Activated naive CD8-positive, alpha-beta T cell treated with anti-CD3 and anti-CD28 coated beads, Interleukin-2, amount 50 U/mL, for 24 hours (primary cell): ENCODE results near the gene MRPS15.

Experiments
- ATAC-seq: fragments of 150-1000 bp; cut with Tn5 transposase; one replicate; pipeline ENCODE4 v1.10.0; 2021
- DNase-seq: peaks from one replicate; pipeline ENCODE4 v3.0.0; 2021
- H3K27ac Mint-ChIP-seq: one replicate; pipeline ENCODE4 v1.8.0; 2021; ENCODE audit warnings: mild to moderate bottlenecking, mixed read lengths
- H3K27me3 Mint-ChIP-seq: one replicate; pipeline ENCODE4 v1.8.0; 2021; ENCODE audit warnings: mixed read lengths
- H3K36me3 Mint-ChIP-seq: one replicate; pipeline ENCODE4 v1.8.0; 2021; ENCODE audit warnings: low read depth, mixed read lengths
- H3K4me1 Mint-ChIP-seq: one replicate; pipeline ENCODE4 v1.8.0; 2021; ENCODE audit warnings: mixed read lengths
- H3K4me3 Mint-ChIP-seq: one replicate; pipeline ENCODE4 v1.8.0; 2021; ENCODE audit warnings: mild to moderate bottlenecking, moderate library complexity, mixed read lengths
- H3K9me3 Mint-ChIP-seq: one replicate; pipeline ENCODE4 v1.8.0; 2021; ENCODE audit warnings: mixed read lengths

The MRPS15 gene

GRCh38 chr1:36438715-36439114 is 25.5 kb downstream of the MRPS15 start:
- DNase-seq (no peak), ATAC-seq (no peak)
- no peak overlapping the region for H3K27ac Mint-ChIP-seq
- no peaks in the 10 kb centered on the region for H3K36me3 Mint-ChIP-seq
- no peaks in the 10 kb centered on the region for H3K27me3 Mint-ChIP-seq
- no peaks in the 10 kb centered on the region for H3K4me1 Mint-ChIP-seq
- no peaks in the 10 kb centered on the region for H3K9me3 Mint-ChIP-seq
- no peak overlapping the region for H3K4me3 Mint-ChIP-seq

- ATAC-seq = no peak
- Mint-ChIP-seq H3K4me1 (no peaks in the 10 kb centered on the region), H3K27ac (no peak overlapping the region), H3K4me3 (no peak overlapping the region), H3K27me3 (no peaks in the 10 kb centered on the region), H3K9me3 (no peaks in the 10 kb centered on the region), H3K36me3 (no peaks in the 10 kb centered on the region)
- DNase-seq = no peak
These were observed 27.4 kb downstream of the MRPS15 start for GRCh38 chr1:36436821-36437220.

- Mint-ChIP-seq H3K4me3 (no peak overlapping the region), H3K36me3 (no peaks in the 10 kb centered on the region), H3K27me3 (no peaks in the 10 kb centered on the region), H3K27ac (no peak overlapping the region), H3K9me3 (no peaks in the 10 kb centered on the region), H3K4me1 (no peaks in the 10 kb centered on the region)
- DNase-seq (no peak), ATAC-seq (no peak)
These were observed 31.1 kb downstream of the MRPS15 start for GRCh38 chr1:36433102-36433501.

- Mint-ChIP-seq H3K27me3 (no peaks in the 10 kb centered on the region), H3K4me1 (no peaks in the 10 kb centered on the region), H3K4me3 (no peak overlapping the region), H3K36me3 (no peaks in the 10 kb centered on the region), H3K27ac (no peak overlapping the region), H3K9me3 (no peaks in the 10 kb centered on the region)
- no peak for ATAC-seq
- no peak for DNase-seq
These were observed 31.6 kb downstream of the MRPS15 start for GRCh38 chr1:36432616-36433015.

GRCh38 chr1:36425791-36426190 is 38.4 kb downstream of the MRPS15 start:
- Mint-ChIP-seq H3K4me1 (peaks cover 11% of the 10 kb centered on the region), H3K27ac (no peak overlapping the region), H3K27me3 (no peaks in the 10 kb centered on the region), H3K4me3 (no peak overlapping the region), H3K9me3 (no peaks in the 10 kb centered on the region), H3K36me3 (no peaks in the 10 kb centered on the region)
- ATAC-seq (peak; percentile 46), DNase-seq (no peak)

- ATAC-seq = no peak
- Mint-ChIP-seq H3K27ac (no peak overlapping the region), H3K4me1 (peaks cover 17% of the 10 kb centered on the region)
These were observed 42.5 kb downstream of the MRPS15 start for GRCh38 chr1:36421649-36422048.

GRCh38 chr1:36420836-36421317 is 43.3 kb downstream of the MRPS15 start:
- no peak overlapping the region for H3K4me3 Mint-ChIP-seq
- no peaks in the 10 kb centered on the region for H3K36me3 Mint-ChIP-seq

More at GRCh38 chr1:36421649-36422048, 42.5 kb downstream of the MRPS15 start:
- H3K4me3 Mint-ChIP-seq = no peak overlapping the region
- no peaks in the 10 kb centered on the region for H3K36me3 Mint-ChIP-seq
- no peak for DNase-seq
- no peaks in the 10 kb centered on the region for H3K9me3 Mint-ChIP-seq
- no peaks in the 10 kb centered on the region for H3K27me3 Mint-ChIP-seq

GRCh38 chr1:36420409-36420808 is 43.8 kb downstream of the MRPS15 start:
- Mint-ChIP-seq H3K36me3 (no peaks in the 10 kb centered on the region), H3K9me3 (no peaks in the 10 kb centered on the region), H3K27ac (peak overlapping the region; percentile 43), H3K27me3 (no peaks in the 10 kb centered on the region), H3K4me1 (peaks cover 12% of the 10 kb centered on the region), H3K4me3 (no peak overlapping the region)
- no peak for ATAC-seq
- no peak for DNase-seq

More at GRCh38 chr1:36420836-36421317, 43.3 kb downstream of the MRPS15 start:
- H3K9me3 Mint-ChIP-seq = no peaks in the 10 kb centered on the region
- DNase-seq = peak; percentile 95
- peaks cover 15% of the 10 kb centered on the region for H3K4me1 Mint-ChIP-seq
- H3K27me3 Mint-ChIP-seq = no peaks in the 10 kb centered on the region
- peak; percentile 96 for ATAC-seq
- H3K27ac Mint-ChIP-seq = peak overlapping the region; percentile 43

GRCh38 chr1:36419569-36419968 is 44.6 kb downstream of the MRPS15 start:
- Mint-ChIP-seq H3K4me1 (peaks cover 12% of the 10 kb centered on the region), H3K36me3 (no peaks in the 10 kb centered on the region), H3K4me3 (no peak overlapping the region), H3K9me3 (no peaks in the 10 kb centered on the region), H3K27ac (no peak overlapping the region), H3K27me3 (no peaks in the 10 kb centered on the region)
- ATAC-seq (no peak), DNase-seq (no peak)

GRCh38 chr1:36419140-36419539 is 45.0 kb downstream of the MRPS15 start:
- H3K4me3 Mint-ChIP-seq = no peak overlapping the region
- peaks cover 12% of the 10 kb centered on the region for H3K4me1 Mint-ChIP-seq
- ATAC-seq (no peak), DNase-seq (no peak)
- H3K9me3 Mint-ChIP-seq = no peaks in the 10 kb centered on the region
- H3K36me3 Mint-ChIP-seq = no peaks in the 10 kb centered on the region
- no peaks in the 10 kb centered on the region for H3K27me3 Mint-ChIP-seq
- no peak overlapping the region for H3K27ac Mint-ChIP-seq

- Mint-ChIP-seq H3K9me3 (no peaks in the 10 kb centered on the region), H3K27me3 (no peaks in the 10 kb centered on the region), H3K27ac (no peak overlapping the region), H3K4me3 (no peak overlapping the region), H3K4me1 (peaks cover 12% of the 10 kb centered on the region), H3K36me3 (no peaks in the 10 kb centered on the region)
- no peak for DNase-seq
- ATAC-seq = no peak
These were observed 46.3 kb downstream of the MRPS15 start for GRCh38 chr1:36417931-36418330.

GRCh38 chr1:36415661-36416326 is 48.4 kb downstream of the MRPS15 start:
- Mint-ChIP-seq H3K4me3 (no peak overlapping the region), H3K4me1 (peaks cover 24% of the 10 kb centered on the region), H3K9me3 (no peaks in the 10 kb centered on the region), H3K36me3 (no peaks in the 10 kb centered on the region), H3K27ac (no peak overlapping the region), H3K27me3 (no peaks in the 10 kb centered on the region)
- ATAC-seq (no peak), DNase-seq (no peak)

- Mint-ChIP-seq H3K36me3 (no peaks in the 10 kb centered on the region), H3K9me3 (no peaks in the 10 kb centered on the region), H3K27me3 (no peaks in the 10 kb centered on the region), H3K27ac (no peak overlapping the region), H3K4me1 (peaks cover 17% of the 10 kb centered on the region), H3K4me3 (no peak overlapping the region)
- no peak for DNase-seq
- no peak for ATAC-seq
These were observed 49.8 kb downstream of the MRPS15 start for GRCh38 chr1:36414384-36414783.

GRCh38 chr1:36411674-36412648 is 52.2 kb downstream of the MRPS15 start:
- Mint-ChIP-seq H3K27ac (peak overlapping the region; percentile 74), H3K36me3 (no peaks in the 10 kb centered on the region), H3K27me3 (no peaks in the 10 kb centered on the region)

GRCh38 chr1:36408479-36408878 is 55.7 kb downstream of the MRPS15 start:
- Mint-ChIP-seq H3K9me3 (no peaks in the 10 kb centered on the region), H3K4me1 (peaks cover 17% of the 10 kb centered on the region)

More at GRCh38 chr1:36411674-36412648, 52.2 kb downstream of the MRPS15 start:
- ATAC-seq (peak; percentile 95), DNase-seq (peak; percentile 52)
- H3K9me3 Mint-ChIP-seq = no peaks in the 10 kb centered on the region
- H3K4me3 Mint-ChIP-seq = peak overlapping the region; percentile 52
- peaks cover 17% of the 10 kb centered on the region for H3K4me1 Mint-ChIP-seq

More at GRCh38 chr1:36408479-36408878, 55.7 kb downstream of the MRPS15 start:
- DNase-seq (no peak), ATAC-seq (no peak)
- no peak overlapping the region for H3K4me3 Mint-ChIP-seq
- H3K27me3 Mint-ChIP-seq = no peaks in the 10 kb centered on the region
- no peaks in the 10 kb centered on the region for H3K36me3 Mint-ChIP-seq
- no peak overlapping the region for H3K27ac Mint-ChIP-seq
